ENCODE data around the gene ARHGEF6.

The ARHGEF6 gene

GRCh38 chrX:136626891-136627290 lies 153.8 kb downstream of the ARHGEF6 start:
- Histone ChIP-seq H3K4me2 (ENCODE audit: low read length) (no peak overlapping the region), H4K20me1 (ENCODE audit: control insufficient read depth, insufficient read depth, low read depth, low read length) (no peaks in the 10 kb centered on the region), H3K9me2 (replicated peaks; ENCODE audit: control insufficient read depth, low read length) (no peaks in the 10 kb centered on the region), H3K4me1 (ENCODE audit: control insufficient read depth, low read length) (no peaks in the 10 kb centered on the region), H3K36me3 (ENCODE audit: control insufficient read depth, low read length) (no peaks in the 10 kb centered on the region), H3K27me3 (ENCODE audit: control insufficient read depth, low read length) (no peaks in the 10 kb centered on the region), H3K4me3 (ENCODE audit: low read length) (no peak overlapping the region), H3K79me2 (ENCODE audit: control insufficient read depth, low read length) (no peaks in the 10 kb centered on the region), H3K9me3 (ENCODE audit: control insufficient read depth, insufficient read depth, low read length) (no peaks in the 10 kb centered on the region), H3K27ac (ENCODE audit: low read depth, low read length) (no peak overlapping the region), H3F3A (ENCODE audit: control insufficient read depth, insufficient read depth) (no peaks in the 10 kb centered on the region)
- TF ChIP-seq EZH2phosphoT487 (IDR thresholded peaks at IDR 0.05; ENCODE audit: borderline replicate concordance, low read length) (no peak), CTCF (IDR thresholded peaks at IDR 0.05; ENCODE audit: low read depth, low read length, poor library complexity, severe bottlenecking) (no peak)

GRCh38 chrX:136626237-136626636 lies 154.5 kb downstream of the ARHGEF6 start:
- Histone ChIP-seq H3K4me2 (ENCODE audit: low read length) (no peak overlapping the region), H3K36me3 (ENCODE audit: control insufficient read depth, low read length) (no peaks in the 10 kb centered on the region), H3K79me2 (ENCODE audit: control insufficient read depth, low read length) (no peaks in the 10 kb centered on the region), H3K27ac (ENCODE audit: low read depth, low read length) (no peak overlapping the region), H3K27me3 (ENCODE audit: control insufficient read depth, low read length) (no peaks in the 10 kb centered on the region), H3K4me3 (ENCODE audit: low read length) (no peak overlapping the region), H4K20me1 (ENCODE audit: control insufficient read depth, insufficient read depth, low read depth, low read length) (no peaks in the 10 kb centered on the region), H3K9me2 (replicated peaks; ENCODE audit: control insufficient read depth, low read length) (no peaks in the 10 kb centered on the region), H3K4me1 (ENCODE audit: control insufficient read depth, low read length) (no peaks in the 10 kb centered on the region), H3K9me3 (ENCODE audit: control insufficient read depth, insufficient read depth, low read length) (no peaks in the 10 kb centered on the region), H3F3A (ENCODE audit: control insufficient read depth, insufficient read depth) (no peaks in the 10 kb centered on the region)
- no peak for TF ChIP-seq EZH2phosphoT487 (IDR thresholded peaks at IDR 0.05; ENCODE audit: borderline replicate concordance, low read length)
- TF ChIP-seq CTCF (IDR thresholded peaks at IDR 0.05; ENCODE audit: low read depth, low read length, poor library complexity, severe bottlenecking): no peak

- Histone ChIP-seq H3K9me2 (replicated peaks; ENCODE audit: control insufficient read depth, low read length) (no peaks in the 10 kb centered on the region), H3K4me3 (ENCODE audit: low read length) (no peak overlapping the region), H3K4me2 (ENCODE audit: low read length) (no peak overlapping the region), H3K79me2 (ENCODE audit: control insufficient read depth, low read length) (no peaks in the 10 kb centered on the region), H3K36me3 (ENCODE audit: control insufficient read depth, low read length) (no peaks in the 10 kb centered on the region), H3K9me3 (ENCODE audit: control insufficient read depth, insufficient read depth, low read length) (no peaks in the 10 kb centered on the region), H3K27ac (ENCODE audit: low read depth, low read length) (no peak overlapping the region), H3F3A (ENCODE audit: control insufficient read depth, insufficient read depth) (no peaks in the 10 kb centered on the region), H4K20me1 (ENCODE audit: control insufficient read depth, insufficient read depth, low read depth, low read length) (no peaks in the 10 kb centered on the region), H3K27me3 (ENCODE audit: control insufficient read depth, low read length) (no peaks in the 10 kb centered on the region), H3K4me1 (ENCODE audit: control insufficient read depth, low read length) (no peaks in the 10 kb centered on the region)
- TF ChIP-seq EZH2phosphoT487 (IDR thresholded peaks at IDR 0.05; ENCODE audit: borderline replicate concordance, low read length): no peak
Measured at GRCh38 chrX:136625246-136625645, 155.5 kb downstream of the ARHGEF6 start.

GRCh38 chrX:136623396-136623795 lies 157.3 kb downstream of the ARHGEF6 start:
- no peaks in the 10 kb centered on the region for H4K20me1 ChIP-seq (ENCODE audit: control insufficient read depth, insufficient read depth, low read depth, low read length)
- H3K4me2 ChIP-seq (ENCODE audit: low read length): no peak overlapping the region
- no peak for TF ChIP-seq CTCF (IDR thresholded peaks at IDR 0.05; ENCODE audit: low read depth, low read length, poor library complexity, severe bottlenecking)
- no peaks in the 10 kb centered on the region for H3K9me2 ChIP-seq (replicated peaks; ENCODE audit: control insufficient read depth, low read length)
- no peak overlapping the region for H3K4me3 ChIP-seq (ENCODE audit: low read length)
- H3K4me1 ChIP-seq (ENCODE audit: control insufficient read depth, low read length): no peaks in the 10 kb centered on the region
- no peaks in the 10 kb centered on the region for H3K27me3 ChIP-seq (ENCODE audit: control insufficient read depth, low read length)
- no peaks in the 10 kb centered on the region for H3K9me3 ChIP-seq (ENCODE audit: control insufficient read depth, insufficient read depth, low read length)
- no peaks in the 10 kb centered on the region for H3K79me2 ChIP-seq (ENCODE audit: control insufficient read depth, low read length)
- H3K27ac ChIP-seq (ENCODE audit: low read depth, low read length): no peak overlapping the region
- H3K36me3 ChIP-seq (ENCODE audit: control insufficient read depth, low read length): no peaks in the 10 kb centered on the region
- no peaks in the 10 kb centered on the region for H3F3A ChIP-seq (ENCODE audit: control insufficient read depth, insufficient read depth)
